AG09319 (cell line): ENCODE results near the gene GCC1.

Experiments
- DNase-seq: peaks from one replicate; pipeline ENCODE4 v3.0.0-alpha.2; 2010; ENCODE audit warnings: low read depth; ENCODE audit errors: extremely low read depth
- CTCF ChIP-seq: IDR thresholded peaks from 2 replicates; pipeline ENCODE4 v1.5.1; 2011; ENCODE audit warnings: low read depth, mild to moderate bottlenecking, inconsistent platforms, low read length, moderate library complexity

The GCC1 gene

DNA sequence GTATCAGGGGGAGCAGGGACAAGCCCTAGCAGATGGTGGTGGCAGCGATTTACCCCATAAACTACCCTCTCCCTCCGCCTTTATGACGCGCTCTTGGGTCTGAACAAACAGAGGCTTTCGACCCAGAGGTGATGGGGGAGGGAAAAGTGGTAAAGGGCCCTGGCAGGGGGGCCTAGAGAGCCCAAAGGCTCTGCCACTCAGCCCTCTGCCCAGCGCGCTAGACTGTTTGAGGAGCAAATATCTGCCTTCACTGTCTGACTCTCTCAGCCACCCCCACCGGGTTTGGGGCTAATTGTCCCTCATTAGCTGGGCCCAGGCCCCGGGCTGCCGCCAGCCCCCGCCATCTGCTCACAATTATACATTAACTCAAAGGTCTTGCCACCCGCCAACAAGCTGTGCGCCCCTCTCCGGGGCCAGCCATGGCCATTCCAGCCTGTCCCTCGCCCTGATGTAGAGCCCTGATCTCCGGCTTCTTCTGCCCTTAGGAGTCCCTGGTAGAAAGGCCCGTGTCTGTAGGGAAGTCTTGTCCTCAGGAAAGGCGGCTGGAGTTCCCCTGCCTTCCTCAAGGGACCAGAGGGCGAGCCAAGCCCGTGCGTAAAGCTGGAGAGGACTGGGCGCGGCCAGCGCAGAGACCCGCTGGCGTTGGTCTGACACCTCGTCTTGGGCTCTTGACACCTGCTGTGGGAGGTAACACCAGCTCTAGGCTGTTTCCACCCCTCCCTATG, 34.4 kb upstream of the GCC1 start:
- DNase-seq = no peak
- no peak for TF ChIP-seq CTCF

DNA sequence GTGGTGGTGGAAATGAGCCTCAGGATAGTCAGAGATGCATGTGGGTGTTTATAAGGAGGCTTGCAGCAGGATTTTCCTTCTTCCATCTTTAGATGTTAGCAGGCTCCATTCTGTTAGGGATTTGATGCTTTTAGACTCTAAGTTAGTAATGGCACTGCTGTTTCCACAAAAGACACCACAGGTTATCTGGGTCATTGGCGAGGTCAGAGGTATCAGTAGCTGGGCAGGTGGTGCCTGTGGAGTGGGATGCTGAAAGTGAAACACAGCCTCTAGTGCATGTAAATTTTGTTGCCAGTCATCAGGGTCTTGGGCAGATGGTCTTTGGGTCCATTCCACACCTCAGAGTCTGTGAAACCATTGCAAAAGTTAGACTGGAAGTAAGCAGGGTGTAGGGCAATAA, 33.4 kb upstream of the GCC1 start:
- TF ChIP-seq CTCF = no peak
- DNase-seq = no peak

DNA sequence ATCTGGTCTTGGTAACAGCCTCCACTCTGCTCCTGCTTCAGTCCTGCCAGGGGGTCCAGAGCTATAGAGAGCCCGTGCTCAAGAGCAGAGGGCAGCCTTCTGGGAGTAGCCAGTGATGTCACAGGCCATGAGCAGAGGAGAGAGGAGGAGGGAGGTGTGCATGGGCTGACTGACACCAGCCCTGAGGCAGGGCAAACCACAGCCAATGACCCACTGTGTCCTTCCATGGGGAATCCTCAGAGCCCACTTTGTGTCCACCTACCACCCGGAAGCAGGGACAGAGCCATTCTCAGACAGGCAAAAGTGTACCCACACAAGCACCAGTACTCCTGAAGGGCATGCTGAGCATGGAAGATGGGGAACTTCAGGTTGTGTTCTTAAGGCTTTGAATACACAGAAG, 32.6 kb upstream of the GCC1 start, which contains the start of gene PAX4:
Gene PAX4 (minus strand): TSS at position 101 of the 400 bp plus-strand sequence. CDS start 2,214 bp downstream, outside the sequence.
- no peak for TF ChIP-seq CTCF

DNA sequence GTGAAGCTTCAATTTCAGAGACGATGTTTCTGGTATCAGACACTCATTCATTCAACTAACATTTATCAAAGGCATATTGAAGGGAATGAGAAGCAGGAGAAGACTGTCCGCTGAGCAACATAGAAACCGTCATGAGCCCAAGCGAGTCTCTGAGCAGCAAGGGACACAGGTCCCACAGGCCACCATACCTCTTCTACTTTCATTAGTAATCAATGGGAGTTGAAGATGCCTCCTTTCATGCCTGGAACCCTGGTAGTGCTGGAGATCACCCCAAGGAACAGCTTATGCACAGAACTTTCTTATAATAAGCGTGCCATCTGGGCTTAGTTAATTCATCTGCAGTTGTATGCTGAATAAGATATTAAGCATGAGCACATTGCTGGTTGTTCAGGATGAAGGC, 31.3 kb upstream of the GCC1 start:
- no peak for DNase-seq
- no peak for TF ChIP-seq CTCF

More for the DNA sequence above, 32.6 kb upstream of the GCC1 start, which contains the start of gene PAX4:
- DNase-seq = no peak

GRCh38 chr7:127612263-127612662, 26.9 kb upstream of the GCC1 start:
- TF ChIP-seq CTCF = no peak
- no peak for DNase-seq

DNA sequence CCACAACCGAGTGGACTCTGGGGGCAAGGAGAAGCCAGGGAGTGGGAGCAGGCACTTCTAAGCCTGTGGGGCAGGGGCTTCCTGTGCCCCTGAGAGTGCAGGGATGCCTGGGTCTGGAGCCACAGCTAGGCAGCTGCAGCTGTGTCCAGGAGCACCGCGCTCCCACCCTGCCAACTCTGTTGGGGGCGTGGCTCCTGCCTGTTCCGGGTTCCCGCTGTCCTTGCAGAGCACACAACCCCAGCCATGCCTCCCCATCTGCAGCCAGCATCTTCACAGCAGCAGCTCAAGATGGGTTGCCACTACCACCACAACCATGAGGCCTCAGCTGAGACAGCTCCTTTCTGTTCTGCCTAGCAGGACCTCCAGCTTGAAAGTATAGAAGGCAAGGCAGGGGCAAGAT, 23.9 kb upstream of the GCC1 start:
- TF ChIP-seq CTCF = no peak
- DNase-seq = no peak

DNA sequence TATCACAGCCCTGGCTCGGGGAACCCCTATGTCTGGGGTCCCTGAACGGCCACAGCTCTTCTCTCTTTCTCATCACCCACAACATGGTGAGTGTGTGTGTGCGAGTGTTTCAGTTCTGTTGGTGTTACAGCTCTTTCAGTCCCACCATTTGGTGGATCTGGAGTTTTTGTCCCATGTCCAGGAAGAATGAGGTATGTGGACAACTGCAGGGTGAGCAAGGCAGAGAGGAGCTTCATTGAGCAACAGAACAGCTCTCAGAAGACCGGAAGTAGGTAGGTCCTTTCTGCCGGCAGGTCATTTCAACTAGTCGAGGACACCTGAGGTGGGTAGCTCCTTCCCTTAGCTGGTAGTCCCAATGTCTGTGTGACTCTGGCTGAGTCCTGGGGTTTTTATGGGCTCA, 23.1 kb upstream of the GCC1 start:
- no peak for TF ChIP-seq CTCF
- no peak for DNase-seq
